GM12878 (cell line): Measurements from ENCODE around the gene ZCCHC4. TPM values are rescaled to one million over a fixed set of nuclear protein-coding genes. Genes with fewer than 3 reads are reported as not detected.

Experiments
- ATAC-seq: fragments of 200-7000 bp; cut with Tn5 transposase; 3 replicates; pipeline ENCODE4 v1.9.1; 2020; ENCODE audit warnings: mild to moderate bottlenecking, moderate library complexity
- Bru-seq: library from RNA; stranded (reverse); fragments of 400-500 nt; gene quantifications from one replicate; lab custom pipeline; 2021; lab: Mats Ljungman, UMichigan
- BruChase-seq, 2 experiments: library from RNA; stranded (reverse); fragments of 400-500 nt; gene quantifications; one replicate each; lab custom pipeline; 2021; lab: Mats Ljungman, UMichigan
- BruUV-seq: library from RNA; stranded (reverse); fragments of 400-500 nt; replicated peaks from 2 replicates; lab custom pipeline; 2021; lab: Mats Ljungman, UMichigan
- CTCF ChIA-PET: fragments of 300-600 bp; sonication (Branson Sonifier 250); formaldehyde crosslinking; extraction: SDS; loops from one replicate; lab custom pipeline; 2021; ENCODE audit warnings: inconsistent platforms; lab: Yijun Ruan, JAX
- POLR2A ChIA-PET: fragments of 350-600 bp; formaldehyde crosslinking; extraction: SDS; loops from one replicate; lab custom pipeline; 2021; ENCODE audit warnings: inconsistent platforms; lab: Charles Lee
- RAD21 ChIA-PET: fragments of 300-600 bp; sonication (Branson Sonifier 250); formaldehyde crosslinking; loops from one replicate; lab custom pipeline; 2023; ENCODE audit warnings: antibody characterized with exemption; ENCODE audit not compliant: unreplicated experiment; lab: Charles Lee
- SMC1A ChIA-PET: fragments of 300-600 bp; sonication (Branson Sonifier 250); formaldehyde crosslinking; loops from one replicate; lab custom pipeline; 2023; ENCODE audit not compliant: unreplicated experiment, uncharacterized antibody; lab: Charles Lee
- DNase-seq: peaks from one replicate; pipeline ENCODE4 v3.0.0-alpha.2; 2011; ENCODE audit warnings: low read depth, low spot score
- FAIRE-seq: peaks from 3 replicates; lab custom pipeline; 2011; peaks lifted over from hg19 to GRCh38; lab: Jason Lieb, UNC
- H2AFZ ChIP-seq: 2 replicates; pipeline ENCODE4 v1.6.0; 2011; ENCODE audit warnings: low read depth, low read length, control low read depth; ENCODE audit not compliant: control insufficient read depth
- H3K27ac ChIP-seq: 2 replicates; pipeline ENCODE4 v1.5.1; 2011; ENCODE audit warnings: control low read depth; ENCODE audit not compliant: control insufficient read depth, insufficient read depth
- H3K27me3 ChIP-seq, 2 experiments: replicated peaks in 1 of 2; 2 replicates each; pipeline versions ENCODE4 v1.6.0 to v1.6.1; 2011; ENCODE audit warnings: low read length in 1 of 2; ENCODE audit not compliant: control insufficient read depth in 2 of 2, insufficient read depth in 2 of 2
- H3K36me3 ChIP-seq, 2 experiments: 2 replicates each; pipeline ENCODE4 v1.5.1; 2011; ENCODE audit warnings: low read length in 1 of 2; ENCODE audit not compliant: control insufficient read depth in 2 of 2, insufficient read depth in 2 of 2
- H3K4me1 ChIP-seq: 2 replicates; pipeline ENCODE4 v1.6.1; 2011; ENCODE audit warnings: mild to moderate bottlenecking, low read length, moderate library complexity, mixed read lengths; ENCODE audit not compliant: control insufficient read depth, insufficient read depth
- H3K4me2 ChIP-seq: 2 replicates; pipeline ENCODE4 v1.6.0; 2011; ENCODE audit warnings: control low read depth; ENCODE audit not compliant: control insufficient read depth, insufficient read depth
- H3K4me3 ChIP-seq: fragments of 200-600 bp; sonication (generic); 2 replicates; pipeline ENCODE4 v1.5.1; 2016
- H3K79me2 ChIP-seq: 2 replicates; pipeline ENCODE4 v1.6.0; 2011; ENCODE audit warnings: low read length; ENCODE audit not compliant: control insufficient read depth, insufficient read depth
- H3K9ac ChIP-seq: 2 replicates; pipeline ENCODE4 v1.8.0; 2011; ENCODE audit warnings: low read length, control low read depth, mixed read lengths; ENCODE audit not compliant: control insufficient read depth, insufficient read depth
- H3K9me3 ChIP-seq: replicated peaks from 3 replicates; pipeline ENCODE4 v1.5.1; 2011; ENCODE audit warnings: mild to moderate bottlenecking, low read length; ENCODE audit not compliant: control insufficient read depth, insufficient read depth
- H4K20me1 ChIP-seq: 2 replicates; pipeline ENCODE4 v1.6.0; 2011; ENCODE audit not compliant: control insufficient read depth, insufficient read depth
- HDAC2 ChIP-seq: fragments of 200-600 bp; sonication (generic); IDR thresholded peaks from 2 replicates; pipeline ENCODE4 v1.6.1; 2017
- MTA3 ChIP-seq: IDR thresholded peaks from 2 replicates; pipeline ENCODE4 v1.6.1; 2012; ENCODE audit warnings: low read length, inconsistent platforms, borderline replicate concordance
- RAD51 ChIP-seq: fragments of 450-650 bp; IDR thresholded peaks from 2 replicates; pipeline ENCODE4 v1.6.1; 2016; ENCODE audit warnings: moderate library complexity, mild to moderate bottlenecking, inconsistent platforms
- RCOR1 ChIP-seq: conservative IDR thresholded peaks from 2 replicates; pipeline ENCODE4 v1.6.1; 2012; ENCODE audit warnings: low read depth, low read length, improper control_type of control experiment
- RELA ChIP-seq: fragments of 450-650 bp; IDR thresholded peaks from 2 replicates; pipeline ENCODE4 v1.8.0; 2014; ENCODE audit warnings: borderline replicate concordance; ENCODE audit not compliant: partially characterized antibody
- SMAD1 ChIP-seq: fragments of 450-650 bp; IDR thresholded peaks from 2 replicates; pipeline ENCODE4 v1.6.1; 2018; ENCODE audit warnings: mild to moderate bottlenecking, low read depth; ENCODE audit not compliant: partially characterized antibody
- TAF1 ChIP-seq: IDR thresholded peaks from 2 replicates; pipeline ENCODE4 v1.6.1; 2011; ENCODE audit warnings: mild to moderate bottlenecking, low read depth, low read length, borderline replicate concordance
- ZBED1 ChIP-seq: IDR thresholded peaks from 2 replicates; pipeline ENCODE4 v1.6.1; 2016; ENCODE audit warnings: borderline replicate concordance
- WGBS: methylation state at CpG from one replicate; pipeline ENCODE4 v1.1.6; 2016; ENCODE audit warnings: low lambda C conversion rate; ENCODE audit not compliant: insufficient replicate concordance, insufficient coverage; ENCODE audit errors: missing lambda C conversion rate; 5-methylcytosine and 5-hydroxymethylcytosine counted together
- in situ Hi-C: fragments of 300-500 bp; cut with MboI; formaldehyde crosslinking; loops from 9 replicates; pipeline ENCODE4 v1.14.3; 2018; ENCODE audit warnings: mixed read lengths
- intact Hi-C: fragments of 100-400 bp; cut with micrococcal nuclease; formaldehyde crosslinking; loops from one replicate; pipeline ENCODE4 v1.14.2; 2022; ENCODE audit not compliant: unreplicated experiment
- long read RNA-seq, 2 experiments: library from polyadenylated mRNA; unstranded; transcript quantifications; one replicate each; pipeline ENCODE4 v2.0.0, GENCODE V29; 2019 to 2020
- polyA minus RNA-seq, 3 experiments: library from RNA; depleted of rRNA, polyadenylated mRNA; stranded (reverse); fragments of >200 nt; gene quantifications; 2 replicates each; pipeline ENCODE4 v1.2.3, GENCODE V29; 2011
- polyA plus RNA-seq, 11 experiments: library from polyadenylated mRNA; depleted of rRNA in 4 of 11; unstranded in 6 of 11; stranded (reverse) in 5 of 11; fragments of >200 nt; fragmentation: Nextera tagmentation in 4 of 11; fragmentation: Illumina TruSeq in 1 of 11; extraction: Ambion mirVana in 4 of 11; extraction: Trizol in 1 of 11; gene quantifications; 1 replicate in 1 of 11; 2 replicates in 10 of 11; pipeline versions ENCODE4 v1.2.1 to v1.2.3, GENCODE V29; 2011 to 2016; ENCODE audit warnings: inconsistent platforms in 2 of 11, missing spikeins in 2 of 11, low read depth in 1 of 11
- total RNA-seq, 4 experiments: library from RNA; depleted of rRNA in 3 of 4; stranded (reverse); fragments of >200 nt in 3 of 4; fragmentation: Illumina TruSeq in 1 of 4; extraction: Trizol in 1 of 4; gene quantifications; 2 replicates each; pipeline versions ENCODE4 v1.2.1 to v1.2.3, GENCODE V29; 2013 to 2021
- TF ChIP-seq, protein P1 (sequence below): fragments of 450-650 bp; IDR thresholded peaks from 2 replicates; pipeline ENCODE4 v1.6.1; 2017; ENCODE audit warnings: mild to moderate bottlenecking, moderate library complexity
- TF ChIP-seq, protein P2 (sequence below): IDR thresholded peaks from 2 replicates; pipeline ENCODE4 v1.6.1; 2012; ENCODE audit warnings: low read depth, low read length, improper control_type of control experiment

The ZCCHC4 gene, protein sequence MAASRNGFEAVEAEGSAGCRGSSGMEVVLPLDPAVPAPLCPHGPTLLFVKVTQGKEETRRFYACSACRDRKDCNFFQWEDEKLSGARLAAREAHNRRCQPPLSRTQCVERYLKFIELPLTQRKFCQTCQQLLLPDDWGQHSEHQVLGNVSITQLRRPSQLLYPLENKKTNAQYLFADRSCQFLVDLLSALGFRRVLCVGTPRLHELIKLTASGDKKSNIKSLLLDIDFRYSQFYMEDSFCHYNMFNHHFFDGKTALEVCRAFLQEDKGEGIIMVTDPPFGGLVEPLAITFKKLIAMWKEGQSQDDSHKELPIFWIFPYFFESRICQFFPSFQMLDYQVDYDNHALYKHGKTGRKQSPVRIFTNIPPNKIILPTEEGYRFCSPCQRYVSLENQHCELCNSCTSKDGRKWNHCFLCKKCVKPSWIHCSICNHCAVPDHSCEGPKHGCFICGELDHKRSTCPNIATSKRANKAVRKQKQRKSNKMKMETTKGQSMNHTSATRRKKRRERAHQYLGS
- total RNA-seq (2013; cell fraction: nucleolus; rRNA removed), result 72.2 and 72.3 TPM in 2 replicates
- total RNA-seq (2014; rRNA removed), result 13.2 and 15.1 TPM in 2 replicates
- 12.9 and 13.7 TPM in 2 replicates for total RNA-seq (2014; rRNA removed; fragmentation: Illumina TruSeq; extraction: Trizol)
- total RNA-seq (2021), result 9.7 and 10.5 TPM in 2 replicates
- 3.4 TPM for polyA plus RNA-seq (2011; ENCODE audit: low read depth)
- polyA plus RNA-seq (2011; rRNA removed), result 15.6 and 22.0 TPM in 2 replicates
- polyA plus RNA-seq (2011; cell fraction: cytosol; rRNA removed), result 6.3 and 8.0 TPM in 2 replicates
- 16.2 and 18.7 TPM in 2 replicates for polyA plus RNA-seq (2011; cell fraction: nucleus; rRNA removed)
- 4.2 and 5.9 TPM in 2 replicates for polyA plus RNA-seq (2012)
- polyA plus RNA-seq (2014; fragmentation: Illumina TruSeq; extraction: Trizol), result 12.4 and 14.3 TPM in 2 replicates
- 1 to 10 TPM; 3.2 to 4.5 TPM for polyA plus RNA-seq (2014; fragmentation: Nextera tagmentation; extraction: Ambion mirVana)
- 9.6 and 11.7 TPM in 2 replicates for polyA plus RNA-seq (2014; rRNA removed)
- 10 to 100 TPM; 13.5 to 17.7 TPM for polyA plus RNA-seq (2016; fragmentation: Nextera tagmentation; extraction: Ambion mirVana)
- 14.7 and 15.2 TPM in 2 replicates for polyA minus RNA-seq (2011; rRNA and poly(A)+ RNA removed)
- polyA minus RNA-seq (2011; cell fraction: cytosol; rRNA and poly(A)+ RNA removed), result 7.2 and 8.8 TPM in 2 replicates
- 20.2 and 27.7 TPM in 2 replicates for polyA minus RNA-seq (2011; cell fraction: nucleus; rRNA and poly(A)+ RNA removed)
- Bru-seq, nascent RNA, result percentile 73 among the genes with signal in this experiment
- percentile 75 among the genes with signal in this experiment for BruChase-seq, experiment 1, labeled RNA remaining after a 6-hour chase
- BruChase-seq, experiment 2, labeled RNA remaining after a 2-hour chase, result percentile 76 among the genes with signal in this experiment
- long read RNA-seq, experiment 1, partial matches to known transcripts, result 6 of 11 reads
- long read RNA-seq, experiment 1, other reads (novel, unspliced or antisense), result 2 of 11 reads
- long read RNA-seq, experiment 2, transcript ZCCHC4-201 (13 exons, 2,785 nt), result major isoform, 32 of 59 reads
- long read RNA-seq, experiment 2, partial matches to known transcripts, result 16 of 59 reads
- long read RNA-seq, experiment 2, other reads (novel, unspliced or antisense), result 9 of 59 reads

DNA sequence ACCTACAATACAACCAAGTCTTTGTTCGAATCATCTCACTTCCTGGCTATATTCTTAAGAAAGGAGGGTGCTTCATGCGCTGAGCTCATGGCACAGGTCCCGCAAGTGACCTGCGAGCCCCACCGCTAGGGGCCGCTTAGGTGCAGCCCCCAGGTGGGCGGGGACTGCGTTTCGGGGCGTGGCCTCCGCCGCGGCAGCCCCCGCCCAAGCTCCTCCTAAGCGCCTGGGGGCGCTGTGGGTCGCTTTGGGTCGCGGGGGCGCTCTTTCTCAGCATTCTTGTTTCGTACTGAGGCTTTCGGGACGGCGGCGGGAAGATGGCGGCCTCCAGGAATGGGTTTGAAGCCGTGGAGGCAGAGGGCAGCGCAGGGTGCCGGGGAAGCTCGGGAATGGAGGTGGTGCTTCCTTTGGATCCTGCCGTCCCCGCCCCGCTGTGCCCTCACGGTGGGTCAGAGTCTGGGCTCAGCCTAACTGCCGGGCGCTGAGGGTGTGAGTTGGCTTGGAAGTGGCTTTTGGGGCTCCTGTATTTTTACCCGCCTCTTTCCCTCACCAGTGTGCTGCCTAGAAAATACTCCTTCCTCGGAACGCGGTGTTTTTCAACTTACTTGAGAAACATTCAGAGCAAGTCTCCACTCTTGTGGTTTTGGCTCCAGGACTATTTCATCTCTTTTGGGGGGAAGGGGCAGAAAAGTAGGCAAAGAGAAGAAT is at the start of gene ZCCHC4:
Gene ZCCHC4, plus strand, starts transcription at position 279 of the 705 bp plus-strand sequence. Its CDS starts 36 bp downstream, at position 315.
- TSS peak; percentile 80 for BruUV-seq
- Histone ChIP-seq H3K9me3 (0 out of 3 replicates have a peak, but pooled peaks cover 2% of the 10 kb centered on the region), H3K79me2 (peaks cover 9% of the 10 kb centered on the region), H3K4me3 (peak within 1 kb of the TSS; percentile 98), H3K4me1 (peaks cover 24% of the 10 kb centered on the region), H4K20me1 (no peaks in the 10 kb centered on the region), H3K36me3 (no peaks in the 10 kb centered on the region; a peak in 1 of 4 replicates), H3K27me3 (no peaks in the 10 kb centered on the region), H2AFZ (peak within 1 kb of the TSS; percentile 92), H3K9ac (peak within 1 kb of the TSS; percentile 86), H3K27ac (peak within 1 kb of the TSS; percentile 72), H3K4me2 (peak within 1 kb of the TSS; percentile 74)
- intact Hi-C loops (loop anchor here (1.0 to 5.0 kb wide), 3 partner anchors 64 to 130 kb away; partner anchors contain the start of genes ANAPC4 and PI4K2B), in situ Hi-C loops (no loop called here)
- POLR2A ChIA-PET, result interaction anchor here (0.5 to 3.7 kb wide), 13 partner anchors 9 to 1575 kb away, joined by 3 to 35 read pairs (median 4); partner anchors contain the start of gene PI4K2B
- SMC1A ChIA-PET, result interaction anchor here (0.7 to 4.2 kb wide), 14 partner anchors 8 to 160 kb away, joined by 3 to 38 read pairs (median 4); partner anchors contain the start of genes PI4K2B and SEPSECS
- FAIRE-seq, result peak; percentile 92
- CTCF ChIA-PET, result interaction anchor here (0.7 to 3.1 kb wide), 44 partner anchors 9 to 768 kb away, joined by 3 to 35 read pairs (median 5); partner anchors contain the start of genes ANAPC4, PI4K2B and SEPSECS
- RAD21 ChIA-PET, result interaction anchor here (0.8 to 1.9 kb wide), 19 partner anchors 9 to 156 kb away, joined by 3 to 21 read pairs (median 3); partner anchors contain the start of genes PI4K2B and SEPSECS
- under 1% methylated on average over 39 of the region's 40 CpGs for WGBS
- peak; percentile 95 for ATAC-seq
- DNase-seq, result peak; percentile 67
- TF ChIP-seq MTA3 (no peak), RELA (peak; percentile 86), SMAD1 (no peak), ZBED1 (peak; percentile 45; the same call in 1 of the 2 replicates), RCOR1 (no peak), TAF1 (peak; percentile 93), RAD51 (no peak), HDAC2 (no peak)
- TF ChIP-seq, protein P1, sequence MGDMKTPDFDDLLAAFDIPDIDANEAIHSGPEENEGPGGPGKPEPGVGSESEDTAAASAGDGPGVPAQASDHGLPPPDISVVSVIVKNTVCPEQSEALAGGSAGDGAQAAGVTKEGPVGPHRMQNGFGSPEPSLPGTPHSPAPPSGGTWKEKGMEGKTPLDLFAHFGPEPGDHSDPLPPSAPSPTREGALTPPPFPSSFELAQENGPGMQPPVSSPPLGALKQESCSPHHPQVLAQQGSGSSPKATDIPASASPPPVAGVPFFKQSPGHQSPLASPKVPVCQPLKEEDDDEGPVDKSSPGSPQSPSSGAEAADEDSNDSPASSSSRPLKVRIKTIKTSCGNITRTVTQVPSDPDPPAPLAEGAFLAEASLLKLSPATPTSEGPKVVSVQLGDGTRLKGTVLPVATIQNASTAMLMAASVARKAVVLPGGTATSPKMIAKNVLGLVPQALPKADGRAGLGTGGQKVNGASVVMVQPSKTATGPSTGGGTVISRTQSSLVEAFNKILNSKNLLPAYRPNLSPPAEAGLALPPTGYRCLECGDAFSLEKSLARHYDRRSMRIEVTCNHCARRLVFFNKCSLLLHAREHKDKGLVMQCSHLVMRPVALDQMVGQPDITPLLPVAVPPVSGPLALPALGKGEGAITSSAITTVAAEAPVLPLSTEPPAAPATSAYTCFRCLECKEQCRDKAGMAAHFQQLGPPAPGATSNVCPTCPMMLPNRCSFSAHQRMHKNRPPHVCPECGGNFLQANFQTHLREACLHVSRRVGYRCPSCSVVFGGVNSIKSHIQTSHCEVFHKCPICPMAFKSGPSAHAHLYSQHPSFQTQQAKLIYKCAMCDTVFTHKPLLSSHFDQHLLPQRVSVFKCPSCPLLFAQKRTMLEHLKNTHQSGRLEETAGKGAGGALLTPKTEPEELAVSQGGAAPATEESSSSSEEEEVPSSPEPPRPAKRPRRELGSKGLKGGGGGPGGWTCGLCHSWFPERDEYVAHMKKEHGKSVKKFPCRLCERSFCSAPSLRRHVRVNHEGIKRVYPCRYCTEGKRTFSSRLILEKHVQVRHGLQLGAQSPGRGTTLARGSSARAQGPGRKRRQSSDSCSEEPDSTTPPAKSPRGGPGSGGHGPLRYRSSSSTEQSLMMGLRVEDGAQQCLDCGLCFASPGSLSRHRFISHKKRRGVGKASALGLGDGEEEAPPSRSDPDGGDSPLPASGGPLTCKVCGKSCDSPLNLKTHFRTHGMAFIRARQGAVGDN, result peak; percentile 62; the same call in 1 of the 2 replicates
- TF ChIP-seq, protein P2, sequence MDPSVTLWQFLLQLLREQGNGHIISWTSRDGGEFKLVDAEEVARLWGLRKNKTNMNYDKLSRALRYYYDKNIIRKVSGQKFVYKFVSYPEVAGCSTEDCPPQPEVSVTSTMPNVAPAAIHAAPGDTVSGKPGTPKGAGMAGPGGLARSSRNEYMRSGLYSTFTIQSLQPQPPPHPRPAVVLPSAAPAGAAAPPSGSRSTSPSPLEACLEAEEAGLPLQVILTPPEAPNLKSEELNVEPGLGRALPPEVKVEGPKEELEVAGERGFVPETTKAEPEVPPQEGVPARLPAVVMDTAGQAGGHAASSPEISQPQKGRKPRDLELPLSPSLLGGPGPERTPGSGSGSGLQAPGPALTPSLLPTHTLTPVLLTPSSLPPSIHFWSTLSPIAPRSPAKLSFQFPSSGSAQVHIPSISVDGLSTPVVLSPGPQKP, result no peak; the same call in 1 of the 2 replicates
